HEK293 (cell line): ENCODE data around the gene STAC2.

Experiments used
- HOXD13 ChIP-seq: sonication (generic); formaldehyde crosslinking; IDR thresholded peaks from 2 replicates; pipeline ENCODE4 v1.8.0; 2022; ENCODE audit warnings: missing genetic modification reagents, borderline replicate concordance
- KLF16 ChIP-seq: fragments of 450-650 bp; formaldehyde crosslinking; IDR thresholded peaks from 2 replicates; pipeline ENCODE4 v1.5.1; 2017; ENCODE audit warnings: missing biosample characterization, missing genetic modification characterization
- KLF7 ChIP-seq: fragments of 450-650 bp; formaldehyde crosslinking; IDR thresholded peaks from 2 replicates; pipeline ENCODE4 v1.5.1; 2016; ENCODE audit warnings: missing biosample characterization, missing genetic modification characterization, borderline replicate concordance
- KLF8 ChIP-seq: fragments of 450-650 bp; formaldehyde crosslinking; IDR thresholded peaks from 2 replicates; pipeline ENCODE4 v1.5.1; 2016; ENCODE audit warnings: missing biosample characterization, missing genetic modification characterization
- SP2 ChIP-seq: fragments of 450-650 bp; formaldehyde crosslinking; IDR thresholded peaks from 2 replicates; pipeline ENCODE4 v1.5.1; 2016; ENCODE audit warnings: missing biosample characterization, missing genetic modification characterization
- SP3 ChIP-seq: fragments of 450-650 bp; formaldehyde crosslinking; IDR thresholded peaks from 2 replicates; pipeline ENCODE4 v1.5.1; 2016; ENCODE audit warnings: missing biosample characterization, missing genetic modification characterization
- YY1 ChIP-seq: fragments of 450-650 bp; formaldehyde crosslinking; IDR thresholded peaks from 2 replicates; pipeline ENCODE4 v1.5.1; 2018; ENCODE audit warnings: missing biosample characterization, missing genetic modification characterization
- ZFHX2 ChIP-seq: fragments of 450-650 bp; formaldehyde crosslinking; conservative IDR thresholded peaks from 2 replicates; pipeline ENCODE4 v1.5.1; 2016; ENCODE audit warnings: missing biosample characterization, missing genetic modification characterization
- ZNF174 ChIP-seq: fragments of 450-650 bp; formaldehyde crosslinking; IDR thresholded peaks from 2 replicates; pipeline ENCODE4 v1.5.0; 2017; ENCODE audit warnings: missing biosample characterization, mild to moderate bottlenecking, missing genetic modification characterization
- ZNF211 ChIP-seq: fragments of 450-650 bp; formaldehyde crosslinking; IDR thresholded peaks from 2 replicates; pipeline ENCODE4 v1.5.1; 2016; ENCODE audit warnings: low read depth, missing biosample characterization, missing genetic modification characterization
- ZNF23 ChIP-seq: fragments of 450-650 bp; formaldehyde crosslinking; IDR thresholded peaks from 2 replicates; pipeline ENCODE4 v1.5.1; 2016; ENCODE audit warnings: missing biosample characterization, missing genetic modification characterization, borderline replicate concordance
- ZNF292 ChIP-seq: fragments of 450-650 bp; formaldehyde crosslinking; IDR thresholded peaks from 2 replicates; pipeline ENCODE4 v1.5.1; 2016; ENCODE audit warnings: low read depth, missing biosample characterization, missing genetic modification characterization, borderline replicate concordance
- ZNF302 ChIP-seq: fragments of 450-650 bp; formaldehyde crosslinking; IDR thresholded peaks from 2 replicates; pipeline ENCODE4 v1.5.1; 2016; ENCODE audit warnings: missing biosample characterization, missing genetic modification characterization, low read depth
- ZNF366 ChIP-seq: fragments of 450-650 bp; formaldehyde crosslinking; conservative IDR thresholded peaks from 2 replicates; pipeline ENCODE4 v1.5.1; 2016; ENCODE audit warnings: missing biosample characterization, missing genetic modification characterization
- ZNF423 ChIP-seq: fragments of 450-650 bp; formaldehyde crosslinking; IDR thresholded peaks from 2 replicates; pipeline ENCODE4 v1.5.1; 2016; ENCODE audit warnings: missing biosample characterization, missing genetic modification characterization
- ZNF426 ChIP-seq: fragments of 450-650 bp; formaldehyde crosslinking; IDR thresholded peaks from 2 replicates; pipeline ENCODE4 v1.5.1; 2017; ENCODE audit warnings: missing biosample characterization, missing genetic modification characterization, mild to moderate bottlenecking, inconsistent platforms, moderate library complexity
- ZNF501 ChIP-seq: fragments of 450-650 bp; formaldehyde crosslinking; IDR thresholded peaks from 2 replicates; pipeline ENCODE4 v1.5.1; 2016; ENCODE audit warnings: missing biosample characterization, missing genetic modification characterization
- ZNF664 ChIP-seq: fragments of 450-650 bp; formaldehyde crosslinking; IDR thresholded peaks from 2 replicates; pipeline ENCODE4 v1.5.1; 2016; ENCODE audit warnings: missing biosample characterization, missing genetic modification characterization
- ZNF768 ChIP-seq: fragments of 450-650 bp; formaldehyde crosslinking; IDR thresholded peaks from 2 replicates; pipeline ENCODE4 v1.5.1; 2018; ENCODE audit warnings: missing biosample characterization, mild to moderate bottlenecking, missing genetic modification characterization
- ZXDB ChIP-seq: fragments of 450-650 bp; formaldehyde crosslinking; IDR thresholded peaks from 2 replicates; pipeline ENCODE4 v1.5.1; 2016; ENCODE audit warnings: missing biosample characterization, missing genetic modification characterization
- TF ChIP-seq, protein P1 (sequence below): fragments of 450-650 bp; formaldehyde crosslinking; IDR thresholded peaks from 2 replicates; pipeline ENCODE4 v1.5.1; 2016; ENCODE audit warnings: missing biosample characterization, missing genetic modification characterization
- TF ChIP-seq, protein P2 (sequence below): fragments of 450-650 bp; formaldehyde crosslinking; optimal IDR thresholded peaks from 2 replicates; pipeline ENCODE3; 2016; ENCODE audit warnings: missing biosample characterization, mild to moderate bottlenecking, missing genetic modification characterization
- TF ChIP-seq, protein P3 (sequence below): sonication (generic); formaldehyde crosslinking; IDR thresholded peaks from 2 replicates; pipeline ENCODE4 v1.8.1; 2022; ENCODE audit warnings: mild to moderate bottlenecking, moderate library complexity, missing genetic modification reagents
- TF ChIP-seq, protein P4 (sequence below): fragments of 450-650 bp; formaldehyde crosslinking; IDR thresholded peaks from 2 replicates; pipeline ENCODE4 v1.5.1; 2017; ENCODE audit warnings: missing biosample characterization, missing genetic modification characterization
- TF ChIP-seq, protein P5 (sequence below): fragments of 450-650 bp; formaldehyde crosslinking; IDR thresholded peaks from 2 replicates; pipeline ENCODE4 v1.5.1; 2016; ENCODE audit warnings: missing biosample characterization, missing genetic modification characterization, borderline replicate concordance
- TF ChIP-seq, protein P6 (sequence below): fragments of 450-650 bp; formaldehyde crosslinking; IDR thresholded peaks from 2 replicates; pipeline ENCODE4 v1.5.1; 2016; ENCODE audit warnings: missing biosample characterization, missing genetic modification characterization

STAC2 gene

DNA sequence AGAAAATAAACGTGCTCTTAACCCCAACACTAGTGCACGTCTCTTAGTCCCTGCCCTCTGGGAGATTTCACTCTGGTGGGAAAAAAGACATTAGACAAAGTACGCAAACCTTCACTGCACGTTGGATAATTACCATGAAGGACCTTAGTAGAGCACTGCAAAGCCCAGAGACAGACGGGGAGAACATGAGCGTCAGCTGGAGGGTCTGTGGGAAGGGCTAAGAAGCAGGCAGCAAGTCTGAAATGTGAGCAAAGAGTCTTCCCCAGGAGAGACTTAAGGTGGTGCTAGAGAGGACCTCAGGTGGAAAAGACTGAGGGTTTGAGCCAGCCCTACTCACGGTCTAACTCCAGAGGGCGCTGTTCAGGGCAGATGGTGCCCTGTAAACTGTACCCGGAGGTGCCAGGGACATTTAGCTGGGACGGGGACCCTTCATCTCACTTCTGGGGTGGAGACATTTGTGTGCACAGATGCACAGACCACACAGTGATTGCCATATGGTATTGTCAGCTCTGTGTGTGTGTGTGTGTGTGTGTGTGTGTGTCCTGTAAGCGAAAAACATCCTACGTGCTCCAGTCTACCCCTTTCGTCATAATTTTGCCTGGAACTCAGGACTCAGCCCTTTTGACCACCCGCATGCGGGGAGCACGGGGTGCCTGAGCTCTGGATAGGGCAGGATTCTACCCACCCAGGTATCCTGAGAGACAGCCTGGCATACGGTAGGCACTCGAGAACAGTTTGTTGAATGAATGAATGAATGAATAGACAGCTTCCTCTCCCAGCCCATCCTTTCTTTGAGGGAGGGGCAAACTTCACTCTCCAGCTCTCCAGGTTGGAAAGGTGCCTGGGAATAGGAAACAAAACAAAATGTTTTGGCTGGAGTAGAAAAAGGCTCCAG, 10.1 kb upstream of the STAC2 start (continued):
- TF ChIP-seq, protein P1, sequence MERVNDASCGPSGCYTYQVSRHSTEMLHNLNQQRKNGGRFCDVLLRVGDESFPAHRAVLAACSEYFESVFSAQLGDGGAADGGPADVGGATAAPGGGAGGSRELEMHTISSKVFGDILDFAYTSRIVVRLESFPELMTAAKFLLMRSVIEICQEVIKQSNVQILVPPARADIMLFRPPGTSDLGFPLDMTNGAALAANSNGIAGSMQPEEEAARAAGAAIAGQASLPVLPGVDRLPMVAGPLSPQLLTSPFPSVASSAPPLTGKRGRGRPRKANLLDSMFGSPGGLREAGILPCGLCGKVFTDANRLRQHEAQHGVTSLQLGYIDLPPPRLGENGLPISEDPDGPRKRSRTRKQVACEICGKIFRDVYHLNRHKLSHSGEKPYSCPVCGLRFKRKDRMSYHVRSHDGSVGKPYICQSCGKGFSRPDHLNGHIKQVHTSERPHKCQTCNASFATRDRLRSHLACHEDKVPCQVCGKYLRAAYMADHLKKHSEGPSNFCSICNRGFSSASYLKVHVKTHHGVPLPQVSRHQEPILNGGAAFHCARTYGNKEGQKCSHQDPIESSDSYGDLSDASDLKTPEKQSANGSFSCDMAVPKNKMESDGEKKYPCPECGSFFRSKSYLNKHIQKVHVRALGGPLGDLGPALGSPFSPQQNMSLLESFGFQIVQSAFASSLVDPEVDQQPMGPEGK (tag by site-specific recombination), result 0 out of 2 replicates have a peak, but pooled peaks have one; percentile 16
- TF ChIP-seq ZNF23 (tag by site-specific recombination) (no peak), ZNF423 (tag by site-specific recombination) (no peak), KLF7 (no peak), ZNF302 (tag by site-specific recombination) (no peak), ZNF292 (tag by site-specific recombination) (no peak), ZNF211 (tag by site-specific recombination) (no peak), ZNF426 (tag by site-specific recombination) (no peak), ZNF664 (tag by site-specific recombination) (no peak), YY1 (tag by site-specific recombination) (no peak), ZNF501 (tag by site-specific recombination) (no peak; the same call in 1 of the 2 replicates), HOXD13 (CRISPR knock-in tag) (no peak), SP3 (tag by site-specific recombination) (no peak), ZNF768 (tag by site-specific recombination) (peak; percentile 84; the same call in 1 of the 2 replicates), SP2 (tag by site-specific recombination) (no peak), ZFHX2 (tag by site-specific recombination) (no peak), ZNF366 (tag by site-specific recombination) (no peak), ZXDB (tag by site-specific recombination) (no peak), KLF16 (tag by site-specific recombination) (no peak), ZNF174 (tag by site-specific recombination) (no peak), KLF8 (no peak; the same call in 1 of the 2 replicates)
- TF ChIP-seq, protein P2, sequence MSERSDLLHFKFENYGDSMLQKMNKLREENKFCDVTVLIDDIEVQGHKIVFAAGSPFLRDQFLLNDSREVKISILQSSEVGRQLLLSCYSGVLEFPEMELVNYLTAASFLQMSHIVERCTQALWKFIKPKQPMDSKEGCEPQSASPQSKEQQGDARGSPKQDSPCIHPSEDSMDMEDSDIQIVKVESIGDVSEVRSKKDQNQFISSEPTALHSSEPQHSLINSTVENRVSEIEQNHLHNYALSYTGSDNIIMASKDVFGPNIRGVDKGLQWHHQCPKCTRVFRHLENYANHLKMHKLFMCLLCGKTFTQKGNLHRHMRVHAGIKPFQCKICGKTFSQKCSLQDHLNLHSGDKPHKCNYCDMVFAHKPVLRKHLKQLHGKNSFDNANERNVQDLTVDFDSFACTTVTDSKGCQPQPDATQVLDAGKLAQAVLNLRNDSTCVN, result no peak
- TF ChIP-seq, protein P3, sequence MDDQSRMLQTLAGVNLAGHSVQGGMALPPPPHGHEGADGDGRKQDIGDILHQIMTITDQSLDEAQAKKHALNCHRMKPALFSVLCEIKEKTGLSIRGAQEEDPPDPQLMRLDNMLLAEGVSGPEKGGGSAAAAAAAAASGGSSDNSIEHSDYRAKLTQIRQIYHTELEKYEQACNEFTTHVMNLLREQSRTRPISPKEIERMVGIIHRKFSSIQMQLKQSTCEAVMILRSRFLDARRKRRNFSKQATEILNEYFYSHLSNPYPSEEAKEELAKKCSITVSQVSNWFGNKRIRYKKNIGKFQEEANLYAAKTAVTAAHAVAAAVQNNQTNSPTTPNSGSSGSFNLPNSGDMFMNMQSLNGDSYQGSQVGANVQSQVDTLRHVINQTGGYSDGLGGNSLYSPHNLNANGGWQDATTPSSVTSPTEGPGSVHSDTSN (CRISPR knock-in tag), result no peak
- TF ChIP-seq, protein P4, sequence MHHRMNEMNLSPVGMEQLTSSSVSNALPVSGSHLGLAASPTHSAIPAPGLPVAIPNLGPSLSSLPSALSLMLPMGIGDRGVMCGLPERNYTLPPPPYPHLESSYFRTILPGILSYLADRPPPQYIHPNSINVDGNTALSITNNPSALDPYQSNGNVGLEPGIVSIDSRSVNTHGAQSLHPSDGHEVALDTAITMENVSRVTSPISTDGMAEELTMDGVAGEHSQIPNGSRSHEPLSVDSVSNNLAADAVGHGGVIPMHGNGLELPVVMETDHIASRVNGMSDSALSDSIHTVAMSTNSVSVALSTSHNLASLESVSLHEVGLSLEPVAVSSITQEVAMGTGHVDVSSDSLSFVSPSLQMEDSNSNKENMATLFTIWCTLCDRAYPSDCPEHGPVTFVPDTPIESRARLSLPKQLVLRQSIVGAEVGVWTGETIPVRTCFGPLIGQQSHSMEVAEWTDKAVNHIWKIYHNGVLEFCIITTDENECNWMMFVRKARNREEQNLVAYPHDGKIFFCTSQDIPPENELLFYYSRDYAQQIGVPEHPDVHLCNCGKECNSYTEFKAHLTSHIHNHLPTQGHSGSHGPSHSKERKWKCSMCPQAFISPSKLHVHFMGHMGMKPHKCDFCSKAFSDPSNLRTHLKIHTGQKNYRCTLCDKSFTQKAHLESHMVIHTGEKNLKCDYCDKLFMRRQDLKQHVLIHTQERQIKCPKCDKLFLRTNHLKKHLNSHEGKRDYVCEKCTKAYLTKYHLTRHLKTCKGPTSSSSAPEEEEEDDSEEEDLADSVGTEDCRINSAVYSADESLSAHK, result no peak
- TF ChIP-seq, protein P5, sequence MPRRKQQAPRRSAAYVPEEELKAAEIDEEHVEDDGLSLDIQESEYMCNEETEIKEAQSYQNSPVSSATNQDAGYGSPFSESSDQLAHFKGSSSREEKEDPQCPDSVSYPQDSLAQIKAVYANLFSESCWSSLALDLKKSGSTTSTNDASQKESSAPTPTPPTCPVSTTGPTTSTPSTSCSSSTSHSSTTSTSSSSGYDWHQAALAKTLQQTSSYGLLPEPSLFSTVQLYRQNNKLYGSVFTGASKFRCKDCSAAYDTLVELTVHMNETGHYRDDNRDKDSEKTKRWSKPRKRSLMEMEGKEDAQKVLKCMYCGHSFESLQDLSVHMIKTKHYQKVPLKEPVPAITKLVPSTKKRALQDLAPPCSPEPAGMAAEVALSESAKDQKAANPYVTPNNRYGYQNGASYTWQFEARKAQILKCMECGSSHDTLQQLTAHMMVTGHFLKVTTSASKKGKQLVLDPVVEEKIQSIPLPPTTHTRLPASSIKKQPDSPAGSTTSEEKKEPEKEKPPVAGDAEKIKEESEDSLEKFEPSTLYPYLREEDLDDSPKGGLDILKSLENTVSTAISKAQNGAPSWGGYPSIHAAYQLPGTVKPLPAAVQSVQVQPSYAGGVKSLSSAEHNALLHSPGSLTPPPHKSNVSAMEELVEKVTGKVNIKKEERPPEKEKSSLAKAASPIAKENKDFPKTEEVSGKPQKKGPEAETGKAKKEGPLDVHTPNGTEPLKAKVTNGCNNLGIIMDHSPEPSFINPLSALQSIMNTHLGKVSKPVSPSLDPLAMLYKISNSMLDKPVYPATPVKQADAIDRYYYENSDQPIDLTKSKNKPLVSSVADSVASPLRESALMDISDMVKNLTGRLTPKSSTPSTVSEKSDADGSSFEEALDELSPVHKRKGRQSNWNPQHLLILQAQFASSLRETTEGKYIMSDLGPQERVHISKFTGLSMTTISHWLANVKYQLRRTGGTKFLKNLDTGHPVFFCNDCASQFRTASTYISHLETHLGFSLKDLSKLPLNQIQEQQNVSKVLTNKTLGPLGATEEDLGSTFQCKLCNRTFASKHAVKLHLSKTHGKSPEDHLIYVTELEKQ (tag by site-specific recombination), result no peak; the same call in 1 of the 2 replicates
- TF ChIP-seq, protein P6, sequence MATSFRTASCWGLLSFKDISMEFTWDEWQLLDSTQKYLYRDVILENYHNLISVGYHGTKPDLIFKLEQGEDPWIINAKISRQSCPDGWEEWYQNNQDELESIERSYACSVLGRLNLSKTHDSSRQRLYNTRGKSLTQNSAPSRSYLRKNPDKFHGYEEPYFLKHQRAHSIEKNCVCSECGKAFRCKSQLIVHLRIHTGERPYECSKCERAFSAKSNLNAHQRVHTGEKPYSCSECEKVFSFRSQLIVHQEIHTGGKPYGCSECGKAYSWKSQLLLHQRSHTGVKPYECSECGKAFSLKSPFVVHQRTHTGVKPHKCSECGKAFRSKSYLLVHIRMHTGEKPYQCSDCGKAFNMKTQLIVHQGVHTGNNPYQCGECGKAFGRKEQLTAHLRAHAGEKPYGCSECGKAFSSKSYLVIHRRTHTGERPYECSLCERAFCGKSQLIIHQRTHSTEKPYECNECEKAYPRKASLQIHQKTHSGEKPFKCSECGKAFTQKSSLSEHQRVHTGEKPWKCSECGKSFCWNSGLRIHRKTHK (tag by site-specific recombination), result no peak
